HG03439 (cell line): Measurements from ENCODE around the gene GALNT9.

Experiments used
- ATAC-seq: cut with Tn5 transposase; IDR thresholded peaks from one replicate; pipeline ENCODE4 v1.9.1; 2021; ENCODE audit warnings: mild to moderate bottlenecking, moderate library complexity; ENCODE audit not compliant: unreplicated experiment

GALNT9 gene

DNA sequence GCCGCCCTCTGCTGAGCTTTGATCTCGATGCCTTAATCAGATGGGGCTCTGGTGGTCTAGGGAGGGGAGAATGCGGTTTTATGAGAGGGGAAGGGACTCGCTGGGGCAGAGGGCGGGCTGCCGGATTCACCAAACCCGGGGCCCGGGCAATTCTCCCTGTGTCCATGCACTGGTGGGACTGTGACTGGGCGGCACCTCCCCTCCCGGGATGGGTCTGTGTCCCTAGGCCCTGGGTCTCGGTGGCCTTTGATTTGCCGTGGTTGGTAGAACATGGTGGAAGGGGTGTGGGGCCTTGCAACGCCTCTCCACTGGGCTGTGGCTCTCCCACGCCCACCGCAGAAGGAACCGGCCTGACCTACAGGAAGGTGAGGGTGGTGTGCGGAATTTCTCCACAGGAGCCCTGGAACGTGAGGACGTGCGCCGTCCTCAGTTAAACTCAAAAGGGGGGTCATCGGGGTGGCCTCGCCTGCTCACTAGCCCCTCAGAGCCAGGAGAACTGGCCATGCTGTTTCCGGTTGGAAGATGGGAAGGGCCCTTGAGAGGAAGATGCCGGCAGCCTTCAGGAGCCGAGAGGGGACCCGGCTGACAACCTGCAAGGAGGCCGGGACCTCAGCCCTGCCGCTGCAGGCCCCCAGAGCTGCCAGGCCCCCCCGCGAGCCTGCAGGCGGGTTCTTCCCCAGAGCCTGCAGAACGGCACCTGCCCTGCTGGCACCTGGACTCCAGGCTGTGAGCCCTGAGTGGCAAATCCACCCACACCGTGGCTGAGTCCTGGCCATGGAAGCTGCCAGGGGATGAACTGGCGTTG, 141.5 kb downstream of the GALNT9 start:
- no peak for ATAC-seq

GRCh38 chr12:132186857-132187620, 142.3 kb downstream of the GALNT9 start:
- no peak for ATAC-seq

GRCh38 chr12:132186208-132186856, 143.1 kb downstream of the GALNT9 start:
- ATAC-seq = no peak

- ATAC-seq = no peak
Observed at GRCh38 chr12:132185705-132186104, 143.7 kb downstream of the GALNT9 start.

DNA sequence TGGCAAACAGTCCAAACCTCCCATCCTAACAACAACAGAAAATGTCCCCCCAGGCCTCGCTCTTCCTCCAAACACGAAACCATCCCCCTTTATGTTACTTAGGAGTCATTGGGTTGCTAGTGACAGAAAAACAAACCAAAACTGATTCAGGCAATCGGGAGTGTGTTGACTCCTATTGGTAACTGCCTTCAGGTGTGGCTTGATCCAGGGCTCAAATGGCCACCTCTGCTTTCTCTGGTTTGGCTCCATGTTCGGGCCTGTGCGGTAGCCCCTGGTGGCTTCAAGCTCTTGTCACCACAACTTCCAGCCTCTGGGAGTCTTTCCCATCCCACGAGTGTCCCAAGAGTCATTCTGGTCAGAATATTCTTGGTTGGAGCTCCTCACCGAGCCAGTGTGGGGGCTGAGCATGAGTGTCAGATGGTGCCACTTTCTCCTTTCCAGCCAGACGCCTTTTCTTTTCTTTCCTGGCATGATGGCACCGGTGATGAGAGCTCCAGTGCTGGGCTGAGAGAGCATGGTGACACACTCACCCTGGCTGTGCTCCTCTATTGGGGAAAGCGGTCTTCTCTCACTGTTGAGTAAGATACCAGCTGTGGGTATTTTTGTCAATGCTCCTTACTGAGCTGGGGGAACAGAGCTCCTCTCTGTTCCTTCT, 146.6 kb downstream of the GALNT9 start:
- ATAC-seq = no peak

DNA sequence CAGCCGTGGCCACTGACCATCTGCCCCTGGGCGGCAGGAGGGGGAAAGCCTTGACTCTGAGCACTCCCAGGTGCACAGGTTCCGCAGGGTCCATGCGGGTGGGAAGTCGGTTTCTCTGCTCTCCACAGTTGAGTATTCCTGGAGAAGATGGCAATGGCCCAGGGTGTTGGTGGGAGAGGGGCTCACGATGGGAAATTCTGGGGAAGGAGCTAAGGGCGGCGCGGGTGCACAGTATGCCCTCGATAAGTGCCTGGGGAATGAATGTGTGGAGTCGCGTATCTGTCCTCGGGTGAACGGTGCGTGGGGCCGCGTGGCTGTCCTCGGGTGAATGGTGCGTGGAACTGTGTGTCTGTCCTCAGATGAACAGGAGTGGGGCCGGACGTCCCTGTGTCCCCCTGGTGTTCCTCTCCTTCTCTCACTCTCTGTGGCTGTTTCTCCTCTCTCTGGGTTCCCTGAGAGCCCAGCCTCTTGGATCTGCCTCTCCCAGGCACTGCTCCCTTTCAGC, 147.1 kb downstream of the GALNT9 start:
- no peak for ATAC-seq

- ATAC-seq = no peak
Observed at GRCh38 chr12:132181570-132182200, 147.7 kb downstream of the GALNT9 start.

DNA sequence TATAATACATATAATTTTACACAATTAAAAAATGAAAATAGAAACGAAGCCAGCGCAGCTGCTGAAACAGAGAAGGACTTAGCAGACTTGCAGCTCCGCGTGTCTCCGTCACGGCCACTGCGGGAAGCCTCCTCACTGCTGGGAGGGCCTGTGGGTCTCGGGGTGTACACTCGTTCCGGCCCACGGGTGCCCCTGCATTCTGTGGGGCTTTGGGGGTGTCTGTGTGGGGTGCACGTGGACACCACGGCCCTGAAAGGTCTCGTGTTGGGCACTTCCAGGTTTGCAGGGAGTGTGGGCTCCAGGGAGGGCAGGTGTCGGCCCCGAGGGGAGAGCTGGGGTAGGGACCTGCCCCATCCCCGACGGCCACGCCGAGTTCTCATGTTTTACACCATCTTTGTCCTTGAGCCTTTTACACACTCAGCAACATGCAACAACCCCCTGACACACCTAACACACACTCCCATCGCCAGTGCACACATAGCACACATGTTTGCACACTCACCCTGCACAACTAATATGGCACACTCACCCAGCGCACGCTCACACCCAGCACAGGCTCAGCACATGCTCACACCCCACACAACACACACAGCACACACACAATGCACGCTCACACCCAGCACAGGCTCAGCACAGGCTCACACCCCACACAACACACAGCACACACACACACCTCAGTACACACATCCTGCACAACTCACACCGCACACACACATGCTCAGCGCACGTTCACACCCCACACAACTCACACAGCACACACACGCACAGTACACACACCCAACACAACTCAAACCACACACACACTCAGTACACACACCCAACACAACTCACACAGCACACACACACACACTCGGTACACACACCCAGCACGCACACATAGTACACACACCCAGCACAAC, 148.5 kb downstream of the GALNT9 start:
- no peak for ATAC-seq

GRCh38 chr12:132179431-132180362, 149.7 kb downstream of the GALNT9 start:
- no peak for ATAC-seq

- no peak for ATAC-seq
Observed at GRCh38 chr12:132178801-132179401, 150.5 kb downstream of the GALNT9 start.

GRCh38 chr12:132178316-132178715, 151.1 kb downstream of the GALNT9 start:
- ATAC-seq = no peak

DNA sequence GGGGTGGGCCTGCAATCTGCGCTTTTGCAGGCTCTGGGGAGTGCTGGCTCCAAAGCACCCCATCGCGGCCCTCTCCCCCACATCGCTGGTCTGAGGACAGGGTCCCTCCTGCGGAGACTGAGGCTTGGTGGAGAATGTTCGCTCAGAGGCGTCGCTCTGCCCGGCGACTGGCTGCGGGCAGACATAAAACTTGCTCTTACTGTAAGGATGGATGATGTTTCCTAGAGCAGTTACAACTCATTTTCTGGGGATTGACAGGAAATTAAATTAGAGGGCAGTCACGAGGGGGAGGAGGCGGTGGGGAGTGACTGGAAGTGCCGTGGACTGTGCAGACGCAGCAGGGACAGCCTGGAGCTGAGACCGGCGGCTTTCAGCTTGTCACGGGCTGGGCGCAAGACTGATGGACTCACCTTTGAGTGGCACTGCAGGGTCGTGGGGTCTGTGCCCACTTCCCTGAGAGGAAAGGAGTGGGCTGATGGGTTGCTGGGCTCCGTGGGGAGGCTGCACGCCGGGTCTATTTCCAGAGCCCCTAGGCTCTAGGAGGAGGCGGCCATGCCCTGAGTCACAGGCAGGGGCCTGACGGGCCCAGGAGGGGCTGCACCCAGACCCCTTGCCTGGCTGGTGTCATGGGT, 152.4 kb downstream of the GALNT9 start:
- no peak for ATAC-seq

DNA sequence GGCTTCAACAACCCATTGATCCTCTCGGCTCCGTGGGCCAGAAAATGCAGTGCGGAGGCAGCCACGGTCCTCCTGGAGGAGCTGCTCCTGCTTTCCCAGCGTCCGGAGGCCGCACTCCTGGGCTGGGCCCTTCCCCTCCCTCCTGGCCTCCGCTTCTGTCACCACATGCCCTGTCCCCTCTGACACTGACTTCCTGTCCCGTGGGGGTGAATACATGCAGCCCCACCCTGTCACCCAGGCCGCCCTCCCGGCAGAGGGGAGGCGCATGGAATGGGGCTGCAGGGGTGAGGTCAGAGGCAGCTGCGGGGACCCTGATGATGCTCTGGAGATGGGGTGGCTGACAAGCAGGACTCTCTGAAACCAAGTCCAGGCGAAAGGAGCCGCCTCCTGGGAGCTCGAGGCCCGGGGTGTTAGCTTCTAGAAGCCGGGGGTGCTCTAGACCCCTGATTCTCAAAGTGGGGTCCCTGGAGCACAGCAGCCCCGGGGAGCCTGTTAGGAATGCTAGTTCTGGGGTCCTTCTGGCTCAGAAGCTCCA, 152.9 kb downstream of the GALNT9 start:
- no peak for ATAC-seq

DNA sequence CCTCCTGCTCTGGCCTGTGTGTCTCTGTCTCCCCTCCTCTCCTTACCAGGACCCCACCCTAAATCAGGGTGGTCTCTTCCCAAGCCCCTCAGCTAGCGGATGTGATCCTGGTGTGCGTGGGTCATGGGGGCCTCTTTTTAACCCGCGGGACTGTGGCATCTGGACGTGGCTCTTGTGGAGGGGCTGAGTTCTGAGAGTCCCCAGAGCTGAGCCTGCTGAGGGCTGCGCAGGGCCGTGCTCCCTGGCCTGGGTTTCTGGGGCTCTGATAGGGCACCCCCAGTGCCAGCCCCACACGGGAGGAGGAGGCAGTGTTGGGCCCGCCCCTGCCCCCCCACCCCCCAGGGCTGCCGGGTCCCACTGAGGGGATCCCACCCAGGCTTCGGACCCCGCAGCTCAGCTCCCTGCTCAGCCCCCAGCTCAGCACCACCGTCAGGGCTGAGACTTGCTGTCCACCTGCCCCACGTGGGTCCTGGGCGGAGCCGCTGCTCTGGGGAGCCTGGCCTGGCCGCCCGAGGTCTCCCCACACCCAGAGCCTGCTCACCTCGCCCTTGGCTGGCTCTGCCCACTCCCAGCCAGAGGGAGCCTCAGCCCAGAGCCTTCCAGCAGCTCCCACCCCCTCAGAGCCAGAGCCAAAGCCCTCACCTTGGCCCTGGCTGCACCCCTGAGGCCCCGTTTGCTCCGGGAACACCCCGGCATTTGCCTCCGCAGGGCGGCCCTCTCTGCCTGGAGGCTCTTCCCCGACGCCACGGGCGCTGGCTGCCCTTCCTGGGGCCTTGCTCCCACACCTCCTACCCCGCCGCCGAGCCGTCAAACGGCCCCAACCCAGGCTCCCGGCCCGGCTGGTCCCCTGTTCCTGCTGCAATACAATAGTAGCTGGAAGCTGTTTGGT, 153.6 kb downstream of the GALNT9 start:
- no peak for ATAC-seq

DNA sequence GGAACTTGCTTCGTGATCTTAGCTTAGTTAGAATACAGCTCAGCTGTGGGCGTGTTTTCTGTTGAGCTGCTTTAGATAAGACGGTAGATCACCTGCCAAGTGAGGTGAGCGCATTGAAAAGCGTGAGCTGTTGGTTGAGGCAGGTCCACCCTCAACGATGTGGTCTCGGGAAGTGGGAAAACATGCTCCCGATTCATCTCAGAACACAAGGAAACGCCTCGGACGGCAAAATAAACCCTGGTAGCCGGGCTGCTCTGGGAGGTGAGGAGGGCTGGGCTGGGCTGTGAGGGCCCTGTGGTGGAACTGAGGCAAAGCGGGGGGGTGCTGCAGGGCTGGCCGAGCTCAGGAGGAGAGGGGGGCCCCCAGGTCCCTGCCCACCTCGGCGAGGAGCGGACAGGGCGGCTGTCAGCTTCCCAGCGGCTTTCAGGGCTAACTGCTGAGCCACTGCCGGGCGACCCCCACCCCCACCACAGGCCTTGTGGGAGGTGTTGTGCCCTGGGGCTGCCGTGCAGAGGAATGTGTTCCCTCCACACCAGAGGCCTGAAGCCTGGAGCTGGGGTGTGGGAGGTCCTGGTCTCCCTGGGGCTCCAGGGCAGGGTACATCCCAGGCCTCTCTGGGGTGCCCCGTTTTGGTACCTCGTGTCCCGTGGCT, 154.4 kb downstream of the GALNT9 start:
- no peak for ATAC-seq
